IMR-90 (cell line): ENCODE data around the gene ZNF521. TPM values are rescaled to one million over a fixed set of nuclear protein-coding genes. Genes with fewer than 3 reads are reported as not detected.

Experiments used
- ATAC-seq: fragments of 200-7000 bp; cut with Tn5 transposase; 2 replicates; pipeline ENCODE4 v1.9.1; 2020; ENCODE audit warnings: low read depth, mild to moderate bottlenecking, moderate library complexity
- BruUV-seq: library from RNA; stranded (reverse); fragments of 400-500 nt; replicated peaks from 2 replicates; lab custom pipeline; 2021; lab: Mats Ljungman, UMichigan
- CTCF ChIA-PET: fragments of 300-600 bp; formaldehyde crosslinking; extraction: SDS; loops from one replicate; lab custom pipeline; 2021; ENCODE audit warnings: antibody characterized with exemption; lab: Yijun Ruan, JAX
- POLR2A ChIA-PET: fragments of 300-600 bp; sonication (Branson Sonifier 250); formaldehyde crosslinking; loops from one replicate; lab custom pipeline; 2022; ENCODE audit warnings: antibody characterized with exemption; ENCODE audit not compliant: unreplicated experiment; lab: Charles Lee
- DNase-seq: peaks from one replicate; pipeline ENCODE4 v3.0.0; 2013
- H2AFZ ChIP-seq: replicated peaks from 2 replicates; pipeline ENCODE3; 2013; ENCODE audit warnings: low read length, mild to moderate bottlenecking; ENCODE audit not compliant: poor library complexity
- H2AK5ac ChIP-seq: 2 replicates; pipeline ENCODE4 v1.6.1; 2013; ENCODE audit warnings: low read depth, low read length, inconsistent platforms
- H2AK9ac ChIP-seq: replicated peaks from 2 replicates; pipeline ENCODE3; 2013; ENCODE audit warnings: mild to moderate bottlenecking, low read depth, low read length, moderate library complexity; ENCODE audit not compliant: poor library complexity
- H2BK120ac ChIP-seq: 2 replicates; pipeline ENCODE4 v1.6.1; 2013; ENCODE audit warnings: low read depth, low read length, inconsistent platforms
- H2BK15ac ChIP-seq: 3 replicates; pipeline ENCODE4 v1.6.1; 2013; ENCODE audit warnings: low read depth, low read length, inconsistent platforms
- H2BK20ac ChIP-seq: 2 replicates; pipeline ENCODE4 v1.6.1; 2013; ENCODE audit warnings: low read depth, mild to moderate bottlenecking, inconsistent platforms, low read length, moderate library complexity
- H2BK5ac ChIP-seq: 2 replicates; pipeline ENCODE4 v1.6.1; 2013; ENCODE audit warnings: mild to moderate bottlenecking, low read depth, low read length, inconsistent platforms; ENCODE audit not compliant: poor library complexity, severe bottlenecking
- H3K14ac ChIP-seq: replicated peaks from 2 replicates; pipeline ENCODE4 v1.6.1; 2013; ENCODE audit warnings: low read depth, low read length, inconsistent platforms
- H3K18ac ChIP-seq: 2 replicates; pipeline ENCODE4 v1.6.1; 2013; ENCODE audit warnings: low read depth, low read length, control low read depth
- H3K23ac ChIP-seq: 2 replicates; pipeline ENCODE4 v1.6.1; 2013; ENCODE audit warnings: low read depth, low read length, inconsistent platforms
- H3K27ac ChIP-seq: 2 replicates; pipeline ENCODE4 v1.5.1; 2013; ENCODE audit warnings: mild to moderate bottlenecking, control low read depth, low read length; ENCODE audit not compliant: insufficient read depth
- H3K27me3 ChIP-seq: 2 replicates; pipeline ENCODE4 v1.6.1; 2013; ENCODE audit warnings: low read length; ENCODE audit not compliant: control insufficient read depth, insufficient read depth
- H3K36me3 ChIP-seq: 2 replicates; pipeline ENCODE4 v1.6.1; 2013; ENCODE audit warnings: low read length, mixed read lengths; ENCODE audit not compliant: control insufficient read depth, insufficient read depth
- H3K4ac ChIP-seq: 2 replicates; pipeline ENCODE4 v1.6.1; 2013; ENCODE audit warnings: low read depth, low read length, inconsistent platforms
- H3K4me1 ChIP-seq: 2 replicates; pipeline ENCODE4 v1.6.1; 2013; ENCODE audit warnings: low read length, mixed read lengths; ENCODE audit not compliant: control insufficient read depth, insufficient read depth
- H3K4me2 ChIP-seq: 2 replicates; pipeline ENCODE4 v1.6.1; 2013; ENCODE audit warnings: low read depth, mild to moderate bottlenecking, control low read depth, low read length, moderate library complexity
- H3K4me3 ChIP-seq: 2 replicates; pipeline ENCODE4 v1.5.1; 2013; ENCODE audit warnings: low read depth, mild to moderate bottlenecking, control low read depth, low read length, moderate library complexity; ENCODE audit not compliant: insufficient read depth
- H3K56ac ChIP-seq: 2 replicates; pipeline ENCODE4 v1.6.1; 2013; ENCODE audit warnings: low read length, inconsistent platforms; ENCODE audit not compliant: insufficient read depth; ENCODE audit errors: extremely low read depth
- H3K79me1 ChIP-seq, 2 experiments: 2 replicates each; pipeline ENCODE4 v1.6.1; 2013; ENCODE audit warnings: low read length in 2 of 2, inconsistent platforms in 1 of 2, low read depth in 1 of 2
- H3K9ac ChIP-seq: 2 replicates; pipeline ENCODE4 v1.6.1; 2013; ENCODE audit warnings: low read depth, low read length, control low read depth
- H3K9me1 ChIP-seq: 2 replicates; pipeline ENCODE4 v1.6.1; 2013; ENCODE audit warnings: low read length, inconsistent platforms; ENCODE audit not compliant: insufficient read depth
- H3K9me3 ChIP-seq: 2 replicates; pipeline ENCODE4 v1.6.1; 2013; ENCODE audit warnings: low read length; ENCODE audit not compliant: control insufficient read depth, insufficient read depth
- H4K20me1 ChIP-seq: 2 replicates; pipeline ENCODE4 v1.6.1; 2013; ENCODE audit warnings: low read length, inconsistent platforms; ENCODE audit not compliant: insufficient read depth
- H4K5ac ChIP-seq: 2 replicates; pipeline ENCODE4 v1.6.1; 2013; ENCODE audit warnings: mild to moderate bottlenecking, low read depth, low read length, control low read depth
- H4K8ac ChIP-seq, 2 experiments: 2 replicates each; pipeline ENCODE4 v1.6.1; 2013; ENCODE audit warnings: low read depth in 2 of 2, low read length in 2 of 2, control low read depth in 1 of 2, inconsistent platforms in 1 of 2
- H4K91ac ChIP-seq: 2 replicates; pipeline ENCODE4 v1.6.1; 2013; ENCODE audit warnings: low read depth, low read length, inconsistent platforms; ENCODE audit not compliant: insufficient read depth
- BHLHE40 ChIP-seq: fragments of 150-350 bp; IDR thresholded peaks from 2 replicates; pipeline ENCODE4 v1.6.1; 2016; ENCODE audit warnings: mild to moderate bottlenecking, low read depth, low read length
- CEBPB ChIP-seq: IDR thresholded peaks from 2 replicates; pipeline ENCODE4 v1.6.1; 2012; ENCODE audit warnings: low read depth, low read length, improper control_type of control experiment
- MAFK ChIP-seq: IDR thresholded peaks from 2 replicates; pipeline ENCODE4 v1.6.1; 2012; ENCODE audit warnings: low read depth, low read length, improper control_type of control experiment
- MAZ ChIP-seq: IDR thresholded peaks from 2 replicates; pipeline ENCODE4 v1.6.1; 2012; ENCODE audit warnings: low read depth, mild to moderate bottlenecking, low read length, improper control_type of control experiment, moderate library complexity, borderline replicate concordance
- MXI1 ChIP-seq: IDR thresholded peaks from 2 replicates; pipeline ENCODE4 v1.6.1; 2012; ENCODE audit warnings: low read depth, mild to moderate bottlenecking, low read length, moderate library complexity, borderline replicate concordance
- NFE2L2 ChIP-seq: fragments of 150-350 bp; IDR thresholded peaks from 2 replicates; pipeline ENCODE4 v1.6.1; 2016; ENCODE audit warnings: low read depth, mild to moderate bottlenecking, low read length
- RAD21 ChIP-seq: IDR thresholded peaks from 2 replicates; pipeline ENCODE4 v1.6.1; 2012; ENCODE audit warnings: low read length, improper control_type of control experiment
- RCOR1 ChIP-seq: IDR thresholded peaks from 2 replicates; pipeline ENCODE4 v1.6.1; 2012; ENCODE audit warnings: mild to moderate bottlenecking, low read length, improper control_type of control experiment; ENCODE audit not compliant: insufficient replicate concordance
- USF2 ChIP-seq: fragments of 150-350 bp; IDR thresholded peaks from 2 replicates; pipeline ENCODE4 v1.6.1; 2017; ENCODE audit warnings: mild to moderate bottlenecking, antibody characterized with exemption, low read length, low read depth
- WGBS, 2 experiments: methylation state at CpG; one replicate each; pipeline versions ENCODE4 v1.1.5 to v1.1.7; 2013; ENCODE audit warnings: missing lambda C conversion rate in 2 of 2; ENCODE audit not compliant: insufficient read length in 1 of 2; ENCODE audit errors: extremely low coverage in 2 of 2; 5-methylcytosine and 5-hydroxymethylcytosine counted together
- dilution Hi-C: fragments of 300-500 bp; cut with HindIII; formaldehyde crosslinking; loops from one replicate; pipeline ENCODE4 v1.14.3; 2018; ENCODE audit warnings: low sequenced_read_pairs; ENCODE audit not compliant: unreplicated experiment
- in situ Hi-C: fragments of 300-500 bp; cut with MboI; formaldehyde crosslinking; loops from 3 replicates; pipeline ENCODE4 v1.14.3; 2019; ENCODE audit warnings: low sequenced_read_pairs, inconsistent platforms, mixed read lengths
- intact Hi-C: fragments of 100-400 bp; cut with micrococcal nuclease; formaldehyde crosslinking; loops from 2 replicates; pipeline ENCODE4 v1.10.0; 2022
- polyA plus RNA-seq, 3 experiments: library from polyadenylated mRNA; depleted of rRNA; stranded (reverse); fragments of >200 nt; gene quantifications; 2 replicates each; pipeline ENCODE4 v1.2.3, GENCODE V29; 2012; ENCODE audit warnings: low replicate concordance in 1 of 3
- total RNA-seq: library from RNA; depleted of rRNA; stranded (reverse); fragments of >200 nt; gene quantifications from 2 replicates; pipeline ENCODE4 v1.2.3, GENCODE V29; 2012

Gene ZNF521
- total and polyA plus RNA-seq, 2 of the 4 experiments (the other 2 are of a cell fraction): 21.5 to 59.3 TPM

- H3K36me3 ChIP-seq: no peaks in the 10 kb centered on the region
- no peaks in the 10 kb centered on the region for H4K20me1 ChIP-seq
- H2BK5ac ChIP-seq: no peak overlapping the region
- H3K4me3 ChIP-seq: no peak overlapping the region
- no peak overlapping the region for H2BK20ac ChIP-seq
- no peak overlapping the region for H2AK5ac ChIP-seq
- no peak overlapping the region for H4K8ac ChIP-seq
- H3K4me1 ChIP-seq: no peaks in the 10 kb centered on the region
- DNase-seq: no peak
- no peak for TF ChIP-seq RAD21
- TF ChIP-seq RCOR1: no peak
- TF ChIP-seq CEBPB: no peak
- no peak for TF ChIP-seq BHLHE40
- no peak for TF ChIP-seq NFE2L2
- TF ChIP-seq MAFK: no peak
- TF ChIP-seq MAZ: no peak
- TF ChIP-seq MXI1: no peak
- TF ChIP-seq USF2: no peak
- in situ Hi-C loops: no loop called here
- no peak overlapping the region for H3K56ac ChIP-seq
- H3K9ac ChIP-seq: no peak overlapping the region
- H2AFZ ChIP-seq: no peak overlapping the region
- no peaks in the 10 kb centered on the region for H3K9me3 ChIP-seq
- H4K91ac ChIP-seq: no peak overlapping the region
- no peak overlapping the region for H3K27ac ChIP-seq
- H3K4me2 ChIP-seq: no peak overlapping the region
- no peaks in the 10 kb centered on the region for H3K79me1 ChIP-seq
- intact Hi-C loops: no loop called here
- H2AK9ac ChIP-seq: no peak overlapping the region
- H3K4ac ChIP-seq: no peak overlapping the region
- ATAC-seq: no peak
- H2BK120ac ChIP-seq: no peak overlapping the region
- 100% methylated on average over 6 of the region's 13 CpGs; no CpG with 5 or more reads in 1 of the 2 experiments for WGBS, 2 experiments
- BruUV-seq: no TSS peak
- H3K9me1 ChIP-seq: no peaks in the 10 kb centered on the region
- H2BK15ac ChIP-seq: no peak overlapping the region
- H3K27me3 ChIP-seq: no peaks in the 10 kb centered on the region; the same call in 1 of the 2 replicates
- H3K14ac ChIP-seq: no peak overlapping the region
- no peak overlapping the region for H4K5ac ChIP-seq
- CTCF ChIA-PET: no interaction called here
- H3K23ac ChIP-seq: no peak overlapping the region
- no peak overlapping the region for H3K18ac ChIP-seq
- POLR2A ChIA-PET: no interaction called here
- dilution Hi-C loops: no loop called here
These were observed 335.3 kb downstream of the ZNF521 start for GRCh38 chr18:25016666-25017065.
